Hypothalamus (tissue), 51 donors: ENCODE data around the gene GOLIM4.
"Not testable (repeated sequence)": the region's sequence is repeated elsewhere in the genome, so short reads cannot be mapped to it uniquely, and the experiment has no call there.

Source experiments
- DNase-seq, 51 donors: peaks; one replicate each; lab custom pipeline; 2025; lab: John Stamatoyannopoulos, UW

Gene GOLIM4

GRCh38 chr3:168051531-168052471 is 43.9 kb downstream of the GOLIM4 start:
- DNase-seq = no peak

- no peak for DNase-seq
These were observed 44.7 kb downstream of the GOLIM4 start for GRCh38 chr3:168051070-168051469.

DNA sequence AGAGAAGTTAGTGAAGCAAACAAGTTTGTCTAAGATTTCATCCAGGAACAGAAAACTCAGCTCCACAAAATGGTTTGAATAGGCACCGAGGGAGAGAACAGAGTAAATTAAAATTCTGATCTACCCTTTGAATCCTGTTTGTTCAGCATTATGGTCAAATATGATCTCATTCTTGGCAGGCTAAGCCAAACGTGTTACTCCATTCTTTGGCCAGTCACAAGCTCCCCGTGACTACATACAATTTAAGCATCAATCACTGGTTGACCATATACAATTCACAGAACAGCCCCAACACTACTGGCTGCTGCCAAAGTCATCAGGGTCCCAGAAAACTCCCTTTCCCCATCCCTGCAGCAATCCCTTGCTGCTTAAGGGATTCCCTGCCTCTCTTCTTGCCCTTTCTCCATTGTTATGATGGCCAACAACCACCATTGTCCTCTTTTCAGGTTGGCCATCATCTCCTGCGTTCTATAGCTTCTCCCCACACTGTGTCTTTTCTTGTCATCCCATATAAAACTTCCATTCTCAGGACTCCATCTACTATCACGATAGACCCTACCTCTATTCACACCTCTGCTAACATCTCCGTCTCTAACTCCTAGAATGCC is 46.3 kb downstream of the GOLIM4 start:
- DNase-seq = no peak

DNA sequence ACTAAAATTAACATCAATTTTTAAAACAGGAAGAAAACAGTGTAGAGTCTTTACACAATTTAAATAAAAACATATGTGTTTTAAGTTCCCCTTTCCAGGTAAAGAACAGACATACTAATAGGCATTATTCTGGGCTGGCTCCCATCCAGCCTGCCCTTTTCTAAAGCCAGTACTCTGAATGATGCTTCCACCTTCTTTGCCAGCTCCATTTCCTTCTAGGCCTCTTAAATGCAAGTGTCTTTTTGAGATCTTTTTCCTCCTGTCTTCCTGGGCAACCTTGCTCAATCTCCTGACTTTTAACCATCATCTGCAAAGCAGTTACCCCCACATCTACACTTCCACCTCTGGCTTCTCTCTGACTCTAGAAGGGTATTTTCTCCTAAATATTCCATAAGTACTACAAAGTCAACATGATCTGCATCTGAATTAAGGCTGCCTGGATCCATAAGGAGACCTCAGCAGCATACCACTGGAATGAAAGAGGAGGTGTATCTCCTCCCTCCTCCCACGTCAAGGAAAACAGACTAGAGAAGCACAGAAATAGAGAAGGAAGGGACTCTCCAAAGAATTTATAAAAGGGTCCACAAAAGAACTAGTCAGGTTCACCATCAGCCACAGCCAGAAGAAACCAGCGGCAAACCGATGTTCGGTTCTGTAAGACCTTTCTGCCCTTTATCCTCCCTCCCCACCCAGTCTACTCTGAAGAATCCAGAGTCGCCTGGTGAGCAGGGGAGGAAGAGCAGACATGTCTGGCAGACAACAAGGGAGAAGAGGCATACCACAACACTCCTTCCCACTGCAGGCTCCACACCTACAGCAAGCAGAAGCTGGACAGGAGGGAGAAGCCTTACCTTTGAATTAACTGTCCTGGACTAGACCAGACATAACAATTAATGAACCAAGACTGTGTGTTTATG is 47.1 kb downstream of the GOLIM4 start:
- DNase-seq = no peak

GRCh38 chr3:168047936-168048335 is 47.8 kb downstream of the GOLIM4 start:
- DNase-seq = no peak

DNA sequence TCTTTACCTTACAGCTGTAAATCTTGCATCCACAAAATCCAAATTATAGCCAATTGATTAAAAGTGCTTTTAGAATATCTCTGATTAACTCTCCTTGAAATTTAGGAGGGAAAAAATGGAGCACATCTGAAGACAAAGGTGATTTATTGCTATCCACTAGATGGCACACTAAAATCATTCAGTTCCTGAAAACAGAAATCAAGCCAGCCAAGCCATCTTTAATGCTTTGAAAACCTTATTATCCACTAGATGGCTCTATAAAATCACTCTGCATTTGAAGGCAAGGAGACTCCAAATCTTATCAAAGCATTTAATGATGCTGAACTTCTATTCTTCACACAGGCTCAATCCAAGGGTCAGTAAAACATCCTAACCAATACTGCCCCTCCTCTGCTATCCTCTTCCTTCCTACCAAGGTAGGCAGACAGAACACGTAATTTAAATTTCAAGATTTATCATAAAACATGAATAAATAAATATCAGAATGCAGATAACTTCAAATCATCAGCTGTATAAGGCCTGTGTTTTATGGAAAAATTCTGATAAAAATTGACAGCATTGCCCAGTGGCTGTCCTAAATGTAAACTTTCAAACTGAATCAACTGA is 48.4 kb downstream of the GOLIM4 start:
- peak in 4 of 51 donors; percentile 22 to 76 (median 38) for DNase-seq

DNA sequence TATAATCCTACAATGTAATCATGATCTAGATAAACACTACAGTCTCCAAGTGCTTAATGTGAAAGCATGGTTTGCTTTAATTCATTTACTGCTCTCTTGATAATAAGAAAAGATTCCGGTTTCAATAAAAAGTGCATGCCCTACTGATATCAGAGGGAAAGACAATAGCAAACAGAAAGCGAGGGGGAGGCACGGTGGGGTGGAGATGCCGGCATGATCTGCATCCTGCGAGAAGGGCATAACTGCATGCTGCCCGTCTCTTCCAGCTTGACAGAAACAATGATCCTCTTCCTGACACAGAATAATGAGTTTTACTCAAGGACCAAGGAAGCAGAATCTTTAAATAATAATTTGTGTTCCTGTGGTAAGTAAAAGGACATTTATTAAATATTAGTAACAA is 51.7 kb downstream of the GOLIM4 start:
- DNase-seq = peak in 3 of 51 donors; percentile 10 to 20 (median 13)

GRCh38 chr3:168040607-168041208 is 55.0 kb downstream of the GOLIM4 start:
- peak in 3 of 51 donors; percentile 18 to 40 (median 22) for DNase-seq

DNA sequence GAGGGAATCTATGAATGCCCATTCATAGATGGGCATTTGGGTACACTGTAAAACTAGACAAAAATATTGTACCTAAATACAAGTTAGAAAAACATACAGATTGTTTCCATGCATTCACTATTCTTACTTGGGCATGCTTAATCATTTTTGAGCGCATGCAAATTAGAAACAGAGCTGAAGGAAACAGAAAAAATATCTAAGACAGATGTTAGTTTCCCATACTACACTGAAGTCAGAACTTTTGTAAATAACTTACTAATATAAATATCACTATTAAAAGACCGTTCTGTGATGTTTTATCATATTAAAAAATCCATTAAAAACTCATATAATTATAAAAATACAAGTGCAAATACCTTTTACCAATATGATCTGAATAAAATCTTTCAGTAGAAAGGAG is 58.7 kb downstream of the GOLIM4 start:
- DNase-seq = no peak

- no peak for DNase-seq
These were observed 59.1 kb downstream of the GOLIM4 start for GRCh38 chr3:168036619-168037018.

- DNase-seq = no peak
These were observed 61.4 kb downstream of the GOLIM4 start for GRCh38 chr3:168034152-168034928.

DNA sequence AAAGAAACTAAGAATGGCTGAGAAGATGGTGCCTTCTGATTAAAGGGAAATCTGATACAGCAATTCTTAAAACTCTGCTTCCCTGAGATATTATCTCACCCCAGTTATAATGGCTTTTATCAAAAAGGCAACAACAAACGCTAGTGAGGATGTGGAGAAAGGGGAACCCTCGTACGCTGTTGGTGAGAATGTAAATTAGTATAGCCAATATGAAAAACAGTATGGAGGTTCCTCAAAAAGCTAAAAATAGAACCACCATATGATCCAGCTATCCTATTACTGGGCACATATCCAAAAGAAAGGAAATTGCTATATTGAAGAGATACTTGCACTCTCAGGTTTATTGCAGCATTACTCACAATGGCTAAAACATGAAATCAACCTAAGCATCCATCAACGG is 65.1 kb downstream of the GOLIM4 start:
- no peak for DNase-seq

- no peak for DNase-seq
These were observed 66.0 kb downstream of the GOLIM4 start for GRCh38 chr3:168029705-168030104.

- DNase-seq = no peak
These were observed 67.6 kb downstream of the GOLIM4 start for GRCh38 chr3:168028086-168028485.

- no peak for DNase-seq
These were observed 69.0 kb downstream of the GOLIM4 start for GRCh38 chr3:168026764-168027163.

DNA sequence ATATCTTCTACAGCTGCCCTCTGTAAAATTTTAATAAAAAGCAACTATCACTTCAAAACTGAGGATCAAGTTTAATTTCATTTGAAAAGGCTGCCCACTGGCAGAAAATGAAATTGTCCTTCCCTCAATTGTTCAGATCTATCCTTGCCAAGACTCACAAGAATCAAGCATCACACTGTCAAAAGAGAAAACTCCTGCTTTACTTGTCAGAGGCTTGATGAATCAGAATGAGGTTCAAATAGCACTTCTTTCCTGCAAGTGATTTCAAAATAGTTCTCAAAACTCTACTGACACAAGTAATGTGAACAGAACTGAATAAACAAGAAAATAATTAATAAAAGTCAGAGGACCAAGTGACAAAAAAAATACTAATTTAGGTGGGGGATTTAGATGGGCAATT is 70.6 kb downstream of the GOLIM4 start:
- DNase-seq = no peak

DNA sequence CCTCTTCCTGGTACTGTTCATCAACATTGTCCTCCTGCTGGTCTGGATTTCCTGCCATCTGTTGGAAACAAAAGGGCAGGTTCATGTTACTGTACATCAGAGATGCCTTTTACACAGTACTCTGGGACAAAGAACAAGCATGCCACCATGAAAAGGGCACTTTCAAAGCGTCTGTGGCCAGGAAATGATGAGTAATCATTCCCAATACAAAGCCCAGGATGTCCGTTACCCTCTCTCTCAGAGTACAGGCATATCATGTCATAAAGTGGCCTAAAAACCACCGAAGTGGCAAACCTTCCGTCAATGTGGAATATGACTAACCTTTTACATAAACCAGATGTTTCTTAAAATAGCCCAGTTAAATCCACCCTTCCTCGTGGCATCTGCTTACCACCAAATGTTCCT is 71.2 kb downstream of the GOLIM4 start:
- DNase-seq = no peak

GRCh38 chr3:168021737-168022450 is 73.8 kb downstream of the GOLIM4 start:
- no peak for DNase-seq

DNA sequence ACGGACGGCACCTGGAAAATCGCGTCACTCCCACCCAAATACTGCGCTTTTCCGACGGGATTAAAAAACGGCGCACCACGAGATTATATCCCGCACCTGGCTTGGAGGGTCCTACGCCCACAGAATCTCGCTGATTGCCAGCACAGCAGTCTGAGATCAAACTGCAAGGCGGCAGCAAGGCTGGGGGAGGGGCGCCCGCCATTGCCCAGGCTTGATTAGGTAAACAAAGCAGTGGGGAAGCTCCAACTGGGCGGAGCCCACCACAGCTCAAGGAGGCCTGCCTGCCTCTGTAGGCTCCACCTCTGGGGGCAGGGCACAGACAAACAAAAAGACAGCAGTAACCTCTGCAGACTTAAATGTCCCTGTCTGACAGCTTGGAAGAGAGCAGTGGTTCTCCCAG is 84.4 kb downstream of the GOLIM4 start:
- not testable (repeated sequence) for DNase-seq
